K562 (cell line): ENCODE measurements around the gene LASP1. TPM values are rescaled to one million over a fixed set of nuclear protein-coding genes. Genes with fewer than 3 reads are reported as not detected.
A peak's percentile ranks its signal among the peaks of the same experiment; 100 is the strongest.

ENCODE experiments used
- ATAC-seq: fragments of 200-7000 bp; cut with Tn5 transposase; 3 replicates; pipeline ENCODE4 v1.9.1; 2020; ENCODE audit warnings: moderate library complexity
- BruUV-seq: library from RNA; stranded (reverse); fragments of 400-500 nt; replicated peaks from 2 replicates; lab custom pipeline; 2021; lab: Mats Ljungman, UMichigan
- CTCF ChIA-PET: fragments of 300-600 bp; formaldehyde crosslinking; extraction: SDS; loops from one replicate; lab custom pipeline; 2021; ENCODE audit warnings: low intra/inter-chr PET ratio; lab: Yijun Ruan, JAX
- POLR2A ChIA-PET: fragments of 300-600, 350-650 bp; sonication (Branson Sonifier 250); formaldehyde crosslinking; extraction: SDS; loops from one replicate; lab custom pipeline; 2021; ENCODE audit warnings: antibody characterized with exemption, inconsistent platforms; lab: Yijun Ruan, JAX
- DNase-seq, 4 experiments: peaks; one replicate each; pipeline versions ENCODE4 v3.0.0 to v3.0.0-alpha.2; 2011 to 2018; ENCODE audit warnings: low spot score in 3 of 4, mixed read lengths in 3 of 4; ENCODE audit errors: extremely low read depth in 1 of 4
- FAIRE-seq: peaks from 2 replicates; lab custom pipeline; 2011; peaks lifted over from hg19 to GRCh38; lab: Jason Lieb, UNC
- H2AFZ ChIP-seq: 2 replicates; pipeline ENCODE4 v1.6.0; 2011; ENCODE audit warnings: low read depth, low read length, control low read depth, inconsistent platforms
- H3K27ac ChIP-seq: fragments of 200-600 bp; 3 replicates; pipeline ENCODE4 v1.8.0; 2011; ENCODE audit warnings: low read depth, mild to moderate bottlenecking, control low read depth, inconsistent platforms, low read length, moderate library complexity, mixed read lengths; ENCODE audit errors: extremely low read depth
- H3K27me3 ChIP-seq, 2 experiments: fragments of 300-600 bp in 1 of 2; 2 replicates in 1 of 2; 3 replicates in 1 of 2; pipeline versions ENCODE4 v1.6.0 to v1.8.0; 2011; ENCODE audit warnings: inconsistent platforms in 2 of 2, low read length in 2 of 2, mild to moderate bottlenecking in 1 of 2, mixed read lengths in 1 of 2, moderate library complexity in 1 of 2; ENCODE audit not compliant: control insufficient read depth in 2 of 2, insufficient read depth in 2 of 2
- H3K36me3 ChIP-seq: fragments of 300-600 bp; 3 replicates; pipeline ENCODE4 v1.8.0; 2011; ENCODE audit warnings: mild to moderate bottlenecking, low read length, inconsistent platforms; ENCODE audit not compliant: control insufficient read depth, insufficient read depth
- H3K4me1 ChIP-seq, 2 experiments: fragments of 200-600 bp in 1 of 2; replicated peaks in 1 of 2; 2 replicates in 1 of 2; 3 replicates in 1 of 2; pipeline versions ENCODE4 v1.5.1 to v1.8.0; 2011; ENCODE audit warnings: inconsistent platforms in 2 of 2, low read length in 2 of 2, mild to moderate bottlenecking in 1 of 2, mixed read lengths in 1 of 2, moderate library complexity in 1 of 2; ENCODE audit not compliant: control insufficient read depth in 2 of 2, insufficient read depth in 2 of 2
- H3K4me2 ChIP-seq: 2 replicates; pipeline ENCODE4 v1.6.1; 2011; ENCODE audit warnings: low read length, control low read depth, inconsistent platforms, mixed read lengths; ENCODE audit not compliant: insufficient read depth
- H3K4me3 ChIP-seq: fragments of 200-600 bp; sonication (generic), shearing (Covaris generic); 2 replicates; pipeline ENCODE4 v1.5.1; 2016; ENCODE audit warnings: control low read depth, inconsistent platforms
- H3K79me2 ChIP-seq: fragments of 200-600 bp; 3 replicates; pipeline ENCODE4 v1.8.0; 2011; ENCODE audit warnings: low read length, inconsistent platforms; ENCODE audit not compliant: control insufficient read depth, insufficient read depth
- H3K9ac ChIP-seq, 2 experiments: 2 replicates each; pipeline versions ENCODE4 v1.6.0 to v1.6.1; 2011; ENCODE audit warnings: low read depth in 2 of 2, low read length in 2 of 2, control low read depth in 1 of 2, inconsistent platforms in 1 of 2, mild to moderate bottlenecking in 1 of 2, mixed read lengths in 1 of 2; ENCODE audit not compliant: insufficient read depth in 1 of 2
- H3K9me1 ChIP-seq: one replicate; pipeline ENCODE4 v1.6.0; 2011; ENCODE audit warnings: inconsistent platforms, mild to moderate bottlenecking, low read length, moderate library complexity; ENCODE audit not compliant: control insufficient read depth, insufficient read depth
- H3K9me3 ChIP-seq: replicated peaks from 2 replicates; pipeline ENCODE4 v1.5.1; 2011; ENCODE audit warnings: low read depth, low read length, inconsistent platforms; ENCODE audit not compliant: control insufficient read depth, insufficient read depth
- H4K20me1 ChIP-seq: replicated peaks from 2 replicates; pipeline ENCODE4 v1.6.1; 2011; ENCODE audit warnings: low read length, inconsistent platforms, mixed read lengths; ENCODE audit not compliant: control insufficient read depth, insufficient read depth
- BRD9 ChIP-seq: fragments of 450-650 bp; IDR thresholded peaks from 2 replicates; pipeline ENCODE4 v1.6.1; 2018; ENCODE audit warnings: low read depth; ENCODE audit not compliant: partially characterized antibody
- ELF2 ChIP-seq: fragments of 250-450 bp; sonication (Bioruptor Pico); IDR thresholded peaks from 2 replicates; pipeline ENCODE4 v1.5.0; 2021; ENCODE audit warnings: mild to moderate bottlenecking
- GABPB1 ChIP-seq: sonication (generic); formaldehyde crosslinking; IDR thresholded peaks from 2 replicates; pipeline ENCODE4 v1.8.0; 2022; ENCODE audit warnings: mild to moderate bottlenecking, missing genetic modification reagents
- HLTF ChIP-seq: fragments of 450-650 bp; IDR thresholded peaks from 2 replicates; pipeline ENCODE4 v1.6.1; 2016
- POLR2AphosphoS5 ChIP-seq: IDR thresholded peaks from 2 replicates; pipeline ENCODE4 v1.6.1; 2011; ENCODE audit warnings: mild to moderate bottlenecking, low read depth, low read length, moderate library complexity; ENCODE audit not compliant: control insufficient read depth, insufficient read depth
- RBM22 ChIP-seq: fragments of 200-400 bp; formaldehyde crosslinking; IDR thresholded peaks from 2 replicates; pipeline ENCODE4 v1.6.1; 2018; ENCODE audit warnings: low read length, low read depth; ENCODE audit not compliant: poor library complexity, severe bottlenecking
- ZNF354B ChIP-seq: fragments of 250-450 bp; sonication (Bioruptor Pico); IDR thresholded peaks from 2 replicates; pipeline ENCODE4 v1.4.0; 2020
- ZNF76 ChIP-seq: fragments of 250-450 bp; sonication (Bioruptor Pico); IDR thresholded peaks from 2 replicates; pipeline ENCODE4 v1.4.0; 2020; ENCODE audit warnings: mild to moderate bottlenecking, moderate library complexity, borderline replicate concordance
- ZSCAN29 ChIP-seq: fragments of 450-650 bp; IDR thresholded peaks from 2 replicates; pipeline ENCODE4 v1.6.1; 2017
- WGBS: fragments of 100-300 bp; shearing (Covaris generic); methylation state at CpG from one replicate; pipeline ENCODE4 v1.1.6; 2016; ENCODE audit warnings: low coverage, mixed read lengths; ENCODE audit not compliant: insufficient coverage; ENCODE audit errors: missing lambda C conversion rate; 5-methylcytosine and 5-hydroxymethylcytosine counted together
- in situ Hi-C: fragments of 300-500 bp; cut with MboI; formaldehyde crosslinking; loops from 4 replicates; pipeline ENCODE4 v1.15.0; 2018; ENCODE audit warnings: inconsistent platforms, mixed read lengths
- intact Hi-C: fragments of 100-400 bp; cut with micrococcal nuclease; formaldehyde crosslinking; loops from 2 replicates; pipeline ENCODE4 v1.14.2; 2022
- polyA plus RNA-seq, 8 experiments: library from polyadenylated mRNA; depleted of rRNA in 4 of 8; stranded (reverse) in 5 of 8; unstranded in 3 of 8; fragments of >200 nt; fragmentation: Nextera tagmentation in 2 of 8; fragmentation: Illumina TruSeq in 1 of 8; extraction: Ambion mirVana in 2 of 8; extraction: Trizol in 1 of 8; gene quantifications; 2 replicates each; pipeline versions ENCODE4 v1.2.1 to v1.2.3, GENCODE V29; 2011 to 2014; ENCODE audit warnings: inconsistent platforms in 1 of 8, missing spikeins in 1 of 8
- total RNA-seq, 7 experiments: library from RNA; depleted of rRNA in 6 of 7; stranded (reverse); fragments of >200 nt in 6 of 7; fragmentation: Illumina TruSeq in 2 of 7; extraction: Trizol in 2 of 7; gene quantifications; 2 replicates each; pipeline versions ENCODE4 v1.2.1 to v1.2.3, GENCODE V29; 2011 to 2021; ENCODE audit warnings: low replicate concordance in 1 of 7
- TF ChIP-seq, protein P1 (sequence below): fragments of 250-450 bp; sonication (Bioruptor Pico); IDR thresholded peaks from 2 replicates; pipeline ENCODE4 v1.8.0; 2021; ENCODE audit warnings: moderate library complexity, mild to moderate bottlenecking, inconsistent platforms
- TF ChIP-seq, protein P2 (sequence below), 2 experiments: fragments of 450-650 bp in 1 of 2; sonication (generic) in 1 of 2; formaldehyde crosslinking; conservative IDR thresholded peaks; 2 replicates each; pipeline versions ENCODE4 v1.4.0 to v1.8.1; 2020 to 2022; ENCODE audit warnings: mild to moderate bottlenecking in 1 of 2, missing genetic modification reagents in 1 of 2
- TF ChIP-seq, protein P3 (sequence below): fragments of 450-650 bp; IDR thresholded peaks from 2 replicates; pipeline ENCODE4 v1.6.1; 2016; ENCODE audit warnings: borderline replicate concordance
- TF ChIP-seq, protein P4 (sequence below), 2 experiments: fragments of 450-650 bp; conservative IDR thresholded peaks; 2 replicates each; pipeline ENCODE4 v1.6.1; 2017; ENCODE audit warnings: mild to moderate bottlenecking in 2 of 2, moderate library complexity in 2 of 2

LASP1 gene
- total and polyA plus RNA-seq, 9 of the 15 experiments (the other 6 are each of a cell fraction or from before 2014, with no cell fraction given): 23.0 to 125 (median 55.3) TPM

DNA sequence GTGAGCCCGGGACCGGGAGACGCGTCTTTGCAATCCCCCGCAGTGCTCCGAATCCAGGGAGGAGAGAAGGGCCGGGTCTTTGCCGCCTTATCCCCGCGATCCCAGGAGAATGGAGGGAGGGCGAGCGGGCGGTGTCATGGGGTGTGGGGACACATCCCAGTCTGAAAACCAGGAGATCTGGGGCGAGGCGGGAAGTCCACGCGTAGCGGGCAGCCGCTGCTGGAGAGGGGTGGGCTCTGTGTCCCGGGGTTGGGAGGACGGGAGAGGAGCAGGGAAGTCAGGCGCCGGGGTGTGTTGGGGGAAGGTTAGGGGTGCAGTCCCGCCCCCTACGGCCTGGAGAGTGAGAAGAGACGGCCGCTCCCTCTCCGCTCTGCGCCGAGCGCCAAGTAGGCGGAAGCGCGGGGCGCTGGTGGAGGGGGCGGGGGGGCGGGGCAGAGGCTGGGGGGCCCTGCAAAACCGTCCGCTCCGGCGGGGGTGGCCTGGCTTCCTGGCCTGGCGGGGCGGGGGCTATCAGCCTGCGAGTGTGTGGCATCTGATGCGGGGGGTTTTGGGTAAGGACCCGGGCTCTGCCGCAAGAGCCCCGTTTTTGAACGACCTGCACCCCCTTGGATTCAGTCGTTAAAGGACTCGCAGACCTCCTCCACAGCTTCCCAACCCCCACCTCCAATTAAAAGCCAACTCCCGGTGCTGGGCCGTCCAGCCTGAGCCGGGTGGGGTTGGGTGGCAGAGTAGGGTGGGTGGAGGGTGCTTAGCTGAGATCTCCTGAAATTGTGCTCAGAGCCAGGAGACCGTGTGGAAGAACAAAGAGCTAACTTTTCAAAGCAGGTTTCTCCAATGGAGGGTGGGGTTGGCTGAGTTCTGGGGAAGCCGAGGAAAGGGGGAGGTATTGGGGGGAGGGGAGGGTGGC, 654 bp downstream of the LASP1 start:
- Histone ChIP-seq H4K20me1 (peaks cover 38% of the 10 kb centered on the region), H2AFZ (peak overlapping the region; percentile 87), H3K9me1 (peaks cover 17% of the 10 kb centered on the region), H3K27me3 (no peaks in the 10 kb centered on the region), H3K9ac (peak overlapping the region; percentile 91 to 94), H3K9me3 (no peaks in the 10 kb centered on the region), H3K4me1 (peaks cover 17 to 52% of the 10 kb centered on the region in 2 experiments), H3K36me3 (peaks cover 33% of the 10 kb centered on the region; the same call in 2 of the 3 replicates), H3K4me2 (peak overlapping the region; percentile 98), H3K4me3 (peak overlapping the region; percentile 97), H3K27ac (peak overlapping the region; percentile 92), H3K79me2 (peaks cover 55% of the 10 kb centered on the region)
- in situ Hi-C loops (no loop called here), intact Hi-C loops (loop anchor here (5.0 kb wide), 2 partner anchors 57 to 112 kb away; partner anchors contain the start of gene LASP1NB)
- DNase-seq (peak; percentile 80 to 90 (median 84)), FAIRE-seq (no peak), ATAC-seq (peak; percentile 76)
- no TSS peak for BruUV-seq
- ChIA-PET POLR2A (interaction anchor here (0.6 to 5.0 kb wide), 25 partner anchors 9 to 237 kb away, joined by 3 to 70 read pairs (median 4); partner anchors contain the start of genes FBXO47 and RPL23), CTCF (no interaction called here)
- 1% methylated on average over 34 of the region's 56 CpGs for WGBS
- TF ChIP-seq ELF2 (CRISPR knock-in tag) (0 out of 2 replicates have a peak, but pooled peaks have one; percentile 76), BRD9 (peak; percentile 34), HLTF (peak; percentile 76; the same call in 1 of the 2 replicates), ZSCAN29 (peak; percentile 98), ZNF76 (CRISPR knock-in tag) (0 out of 2 replicates have a peak, but pooled peaks have one; percentile 8), RBM22 (peak; percentile 53), GABPB1 (0 out of 2 replicates have a peak, but pooled peaks have one; percentile 2), ZNF354B (CRISPR knock-in tag) (no peak), POLR2AphosphoS5 (0 out of 2 replicates have a peak, but pooled peaks have one; percentile 48)
- TF ChIP-seq, protein P1, sequence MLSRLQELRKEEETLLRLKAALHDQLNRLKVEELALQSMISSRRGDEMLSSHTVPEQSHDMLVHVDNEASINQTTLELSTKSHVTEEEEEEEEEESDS (CRISPR knock-in tag): no peak
- TF ChIP-seq, protein P2, sequence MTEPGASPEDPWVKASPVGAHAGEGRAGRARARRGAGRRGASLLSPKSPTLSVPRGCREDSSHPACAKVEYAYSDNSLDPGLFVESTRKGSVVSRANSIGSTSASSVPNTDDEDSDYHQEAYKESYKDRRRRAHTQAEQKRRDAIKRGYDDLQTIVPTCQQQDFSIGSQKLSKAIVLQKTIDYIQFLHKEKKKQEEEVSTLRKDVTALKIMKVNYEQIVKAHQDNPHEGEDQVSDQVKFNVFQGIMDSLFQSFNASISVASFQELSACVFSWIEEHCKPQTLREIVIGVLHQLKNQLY (CRISPR knock-in tag; conservative IDR thresholded peaks at IDR 0.05): no peak
- TF ChIP-seq, protein P3, sequence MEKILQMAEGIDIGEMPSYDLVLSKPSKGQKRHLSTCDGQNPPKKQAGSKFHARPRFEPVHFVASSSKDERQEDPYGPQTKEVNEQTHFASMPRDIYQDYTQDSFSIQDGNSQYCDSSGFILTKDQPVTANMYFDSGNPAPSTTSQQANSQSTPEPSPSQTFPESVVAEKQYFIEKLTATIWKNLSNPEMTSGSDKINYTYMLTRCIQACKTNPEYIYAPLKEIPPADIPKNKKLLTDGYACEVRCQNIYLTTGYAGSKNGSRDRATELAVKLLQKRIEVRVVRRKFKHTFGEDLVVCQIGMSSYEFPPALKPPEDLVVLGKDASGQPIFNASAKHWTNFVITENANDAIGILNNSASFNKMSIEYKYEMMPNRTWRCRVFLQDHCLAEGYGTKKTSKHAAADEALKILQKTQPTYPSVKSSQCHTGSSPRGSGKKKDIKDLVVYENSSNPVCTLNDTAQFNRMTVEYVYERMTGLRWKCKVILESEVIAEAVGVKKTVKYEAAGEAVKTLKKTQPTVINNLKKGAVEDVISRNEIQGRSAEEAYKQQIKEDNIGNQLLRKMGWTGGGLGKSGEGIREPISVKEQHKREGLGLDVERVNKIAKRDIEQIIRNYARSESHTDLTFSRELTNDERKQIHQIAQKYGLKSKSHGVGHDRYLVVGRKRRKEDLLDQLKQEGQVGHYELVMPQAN: peak; percentile 80
- TF ChIP-seq, protein P4, sequence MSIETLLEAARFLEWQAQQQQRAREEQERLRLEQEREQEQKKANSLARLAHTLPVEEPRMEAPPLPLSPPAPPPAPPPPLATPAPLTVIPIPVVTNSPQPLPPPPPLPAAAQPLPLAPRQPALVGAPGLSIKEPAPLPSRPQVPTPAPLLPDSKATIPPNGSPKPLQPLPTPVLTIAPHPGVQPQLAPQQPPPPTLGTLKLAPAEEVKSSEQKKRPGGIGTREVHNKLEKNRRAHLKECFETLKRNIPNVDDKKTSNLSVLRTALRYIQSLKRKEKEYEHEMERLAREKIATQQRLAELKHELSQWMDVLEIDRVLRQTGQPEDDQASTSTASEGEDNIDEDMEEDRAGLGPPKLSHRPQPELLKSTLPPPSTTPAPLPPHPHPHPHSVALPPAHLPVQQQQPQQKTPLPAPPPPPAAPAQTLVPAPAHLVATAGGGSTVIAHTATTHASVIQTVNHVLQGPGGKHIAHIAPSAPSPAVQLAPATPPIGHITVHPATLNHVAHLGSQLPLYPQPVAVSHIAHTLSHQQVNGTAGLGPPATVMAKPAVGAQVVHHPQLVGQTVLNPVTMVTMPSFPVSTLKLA (conservative IDR thresholded peaks at IDR 0.05): peak; percentile 34 to 41; a peak in 3 of 4 replicates
